Aorta (tissue), 5 donors: ENCODE data around the gene MLLT10. TPM values are rescaled to one million over a fixed set of nuclear protein-coding genes. Genes with fewer than 3 reads are reported as not detected.
"Not testable (repeated sequence)": the region's sequence is repeated elsewhere in the genome, so short reads cannot be mapped to it uniquely, and the experiment has no call there.

Experiments used
- ATAC-seq: fragments of 200-7000 bp; cut with Tn5 transposase; one replicate; pipeline ENCODE4 v1.9.1; 2022; ENCODE audit warnings: moderate library complexity; ENCODE audit not compliant: low FRiP score
- DNase-seq, 2 donors: peaks; one replicate each; pipeline ENCODE4 v3.0.0-alpha.2; 2020
- H3K27ac ChIP-seq, 2 donors: one replicate each; pipeline ENCODE4 v1.5.1; 2013; ENCODE audit warnings: low read length in 2 of 2, mild to moderate bottlenecking in 2 of 2, moderate library complexity in 2 of 2, control low read depth in 1 of 2, inconsistent platforms in 1 of 2, low read depth in 1 of 2
- H3K27me3 ChIP-seq, 2 donors: one replicate each; pipeline ENCODE4 v1.6.1; 2013; ENCODE audit warnings: control low read depth in 1 of 2, low read length in 1 of 2, mild to moderate bottlenecking in 1 of 2, moderate library complexity in 1 of 2; ENCODE audit not compliant: insufficient read depth in 2 of 2, control insufficient read depth in 1 of 2
- H3K36me3 ChIP-seq, 2 donors: one replicate each; pipeline ENCODE4 v1.6.1; 2013; ENCODE audit warnings: control low read depth in 1 of 2, low read length in 1 of 2, mild to moderate bottlenecking in 1 of 2; ENCODE audit not compliant: insufficient read depth in 2 of 2, control insufficient read depth in 1 of 2
- H3K4me1 ChIP-seq, 2 donors: one replicate each; pipeline ENCODE4 v1.6.1; 2013; ENCODE audit warnings: low read length in 2 of 2, control low read depth in 1 of 2, mild to moderate bottlenecking in 1 of 2, moderate library complexity in 1 of 2; ENCODE audit not compliant: insufficient read depth in 2 of 2, control insufficient read depth in 1 of 2
- H3K4me3 ChIP-seq, 2 donors: one replicate each; pipeline ENCODE4 v1.5.1; 2013; ENCODE audit warnings: low read length in 2 of 2, control low read depth in 1 of 2, mild to moderate bottlenecking in 1 of 2
- H3K9me3 ChIP-seq: one replicate; pipeline ENCODE4 v1.6.1; 2013; ENCODE audit warnings: mild to moderate bottlenecking, low read length; ENCODE audit not compliant: control insufficient read depth
- WGBS, 2 donors: extraction: QIAGEN DNeasy Blood & Tissue Kit; methylation state at CpG; one replicate each; pipeline ENCODE4 v1.1.7; 2013; 5-methylcytosine and 5-hydroxymethylcytosine counted together
- intact Hi-C, 2 donors: fragments of 100-400 bp; cut with DNase I; formaldehyde crosslinking; loops; one replicate each; pipeline versions ENCODE4 v1.14.2 to v1.15.0; 2022
- polyA plus RNA-seq, 2 donors: library from polyadenylated mRNA; stranded (reverse); fragments of 200-250 nt; gene quantifications; one replicate each; pipeline ENCODE4 v1.2.3, GENCODE V29; 2013
- total RNA-seq, 2 donors: library from RNA; stranded (reverse); fragmentation: NEBNext Ultra II Directional; extraction: Animal tissue kit (Norgen Biotek cat#: 25700); gene quantifications; one replicate each; pipeline ENCODE4 v1.2.1, GENCODE V29; 2021
- donor health status: healthy with polysubstance abuse.
- donor health status: Bipolar disorder and iron deficiency.
- donor health status: DM: no; HTN: no; CAD: no.
- donor health status: DM: no; HTN: no; CAD: no.
- donor health status: DM: yes; HTN: yes; CAD: no.

Gene MLLT10
- total and polyA plus RNA-seq, 4 donors: 8.4 to 75.3 (median 26.3) TPM

GRCh38 chr10:21623291-21623690 is 89.3 kb downstream of the MLLT10 start:
- intact Hi-C loops: no loop called here
- ATAC-seq (no peak), DNase-seq (no peak)
- WGBS, 2 donors: 93 to 96% methylated on average over 1 of the region's 1 CpG
- no peak overlapping the region for H3K4me3 ChIP-seq
- no peaks in the 10 kb centered on the region for H3K4me1 ChIP-seq
- no peaks in the 10 kb centered on the region for H3K27me3 ChIP-seq
- no peaks in the 10 kb centered on the region for H3K9me3 ChIP-seq
- H3K27ac ChIP-seq: no peak overlapping the region
- no peaks in the 10 kb centered on the region for H3K36me3 ChIP-seq

- 95 to 97% methylated on average over 6 of the region's 6 CpGs for WGBS, 2 donors
- H3K9me3 ChIP-seq, H3K4me3 ChIP-seq, H3K4me1 ChIP-seq, H3K36me3 ChIP-seq, intact Hi-C loops, H3K27me3 ChIP-seq, ATAC-seq, DNase-seq, H3K27ac ChIP-seq: not testable (repeated sequence)
Observed at GRCh38 chr10:21624421-21624820, 90.4 kb downstream of the MLLT10 start.

GRCh38 chr10:21624951-21625350 is 90.9 kb downstream of the MLLT10 start:
- no peak overlapping the region for H3K27ac ChIP-seq
- WGBS, 2 donors: 96 to 97% methylated on average over 6 of the region's 6 CpGs
- intact Hi-C loops: no loop called here
- no peaks in the 10 kb centered on the region for H3K36me3 ChIP-seq
- H3K27me3 ChIP-seq: no peaks in the 10 kb centered on the region
- DNase-seq (no peak), ATAC-seq (no peak)
- no peaks in the 10 kb centered on the region for H3K4me1 ChIP-seq
- H3K4me3 ChIP-seq: no peak overlapping the region
- H3K9me3 ChIP-seq: no peaks in the 10 kb centered on the region

GRCh38 chr10:21625623-21626229 is 91.7 kb downstream of the MLLT10 start:
- Histone ChIP-seq H3K36me3 (peaks cover 0 to 3% of the 10 kb centered on the region in 2 donors), H3K4me1 (no peaks in the 10 kb centered on the region), H3K4me3 (no peak overlapping the region), H3K9me3 (no peaks in the 10 kb centered on the region), H3K27me3 (no peaks in the 10 kb centered on the region), H3K27ac (no peak overlapping the region)
- DNase-seq (no peak), ATAC-seq (no peak)
- intact Hi-C loops: no loop called here
- 95 to 97% methylated on average over 3 of the region's 3 CpGs for WGBS, 2 donors

GRCh38 chr10:21626457-21627161 is 92.6 kb downstream of the MLLT10 start:
- ATAC-seq: no peak
- H3K36me3 ChIP-seq: peaks cover 0 to 4% of the 10 kb centered on the region in 2 donors
- 56 to 65% methylated on average over 3 of the region's 3 CpGs for WGBS, 2 donors

GRCh38 chr10:21627331-21627730 is 93.3 kb downstream of the MLLT10 start:
- DNase-seq: no peak
- Histone ChIP-seq H3K27ac (no peak overlapping the region), H3K4me1 (no peaks in the 10 kb centered on the region), H3K36me3 (peaks cover 0 to 4% of the 10 kb centered on the region in 2 donors), H3K9me3 (no peaks in the 10 kb centered on the region), H3K27me3 (no peaks in the 10 kb centered on the region), H3K4me3 (no peak overlapping the region)
- no peak for ATAC-seq
- intact Hi-C loops: no loop called here

More at GRCh38 chr10:21626457-21627161, 92.6 kb downstream of the MLLT10 start:
- no peak overlapping the region for H3K4me3 ChIP-seq
- H3K27ac ChIP-seq: no peak overlapping the region
- H3K9me3 ChIP-seq: no peaks in the 10 kb centered on the region
- no peaks in the 10 kb centered on the region for H3K27me3 ChIP-seq
- DNase-seq: no peak
- intact Hi-C loops: no loop called here
- H3K4me1 ChIP-seq: no peaks in the 10 kb centered on the region

- 90 to 97% methylated on average over 2 of the region's 2 CpGs for WGBS, 2 donors
- Histone ChIP-seq H3K4me1 (no peaks in the 10 kb centered on the region), H3K27me3 (no peaks in the 10 kb centered on the region), H3K4me3 (no peak overlapping the region), H3K36me3 (peaks cover 0 to 4% of the 10 kb centered on the region in 2 donors), H3K27ac (no peak overlapping the region), H3K9me3 (no peaks in the 10 kb centered on the region)
- intact Hi-C loops: no loop called here
- ATAC-seq (no peak), DNase-seq (no peak)
Observed at GRCh38 chr10:21628023-21628422, 94.0 kb downstream of the MLLT10 start.

- H3K4me1 ChIP-seq, H3K4me3 ChIP-seq, H3K36me3 ChIP-seq, H3K27ac ChIP-seq, DNase-seq, ATAC-seq, H3K9me3 ChIP-seq, H3K27me3 ChIP-seq, intact Hi-C loops: not testable (repeated sequence)
- 98% methylated on average over 8 of the region's 8 CpGs for whole genome bisulfite sequencing, 2 donors
Observed at GRCh38 chr10:21628645-21629044, 94.6 kb downstream of the MLLT10 start.
